Esophagus muscularis mucosa (tissue), 4 donors: Measurements from ENCODE around the gene KIRREL3. TPM values are rescaled to one million over a fixed set of nuclear protein-coding genes. Genes with fewer than 3 reads are reported as not detected.

Experiments used
- DNase-seq: peaks from one replicate; pipeline ENCODE4 v3.0.0-alpha.2; 2017; ENCODE audit errors: extremely low spot score
- H3K27ac ChIP-seq, 4 donors: fragments of 200-600 bp; sonication (generic); replicated peaks in 1 of 4; 1 replicate in 3 of 4; 2 replicates in 1 of 4; pipeline ENCODE4 v1.5.1; 2016 to 2019; ENCODE audit warnings: mild to moderate bottlenecking in 1 of 4
- H3K27me3 ChIP-seq, 4 donors: fragments of 200-600 bp; sonication (generic); one replicate each; pipeline versions ENCODE4 v1.5.1 to v1.6.0; 2016 to 2019
- H3K36me3 ChIP-seq, 4 donors: fragments of 200-600 bp; sonication (generic); one replicate each; pipeline ENCODE4 v1.5.1; 2016 to 2019
- H3K4me1 ChIP-seq, 4 donors: fragments of 200-600 bp; sonication (generic); one replicate each; pipeline ENCODE4 v1.5.1; 2016 to 2019
- H3K4me3 ChIP-seq, 4 donors: fragments of 200-600 bp; sonication (generic); 1 replicate in 2 of 4; 2 replicates in 2 of 4; pipeline ENCODE4 v1.5.1; 2016 to 2019; ENCODE audit warnings: mild to moderate bottlenecking in 4 of 4, moderate library complexity in 1 of 4
- H3K9me3 ChIP-seq, 4 donors: fragments of 200-600 bp; sonication (generic); 1 replicate in 3 of 4; 2 replicates in 1 of 4; pipeline ENCODE4 v1.5.1; 2016 to 2019
- CTCF ChIP-seq, 3 experiments: fragments of 200-600 bp in 2 of 3; fragments of 450-650 bp in 1 of 3; sonication (generic) in 2 of 3; IDR thresholded peaks; one replicate each; pipeline ENCODE4 v1.5.1; 2017 to 2019; ENCODE audit warnings: antibody characterized with exemption in 3 of 3, mild to moderate bottlenecking in 2 of 3, moderate library complexity in 1 of 3
- EP300 ChIP-seq: sonication (generic); formaldehyde crosslinking; IDR thresholded peaks from one replicate; pipeline ENCODE4 v1.6.1; 2017; ENCODE audit warnings: antibody characterized with exemption
- POLR2A ChIP-seq: fragments of 450-650 bp; IDR thresholded peaks from one replicate; pipeline ENCODE4 v1.6.1; 2017; ENCODE audit warnings: antibody characterized with exemption, moderate library complexity, mild to moderate bottlenecking, low read depth
- POLR2AphosphoS5 ChIP-seq, 2 donors: sonication (generic); formaldehyde crosslinking; IDR thresholded peaks; one replicate each; pipeline ENCODE4 v1.6.1; 2017; ENCODE audit warnings: antibody characterized with exemption in 2 of 2
- WGBS: methylation state at CpG from one replicate; pipeline ENCODE4 v1.1.5; 2018; 5-methylcytosine and 5-hydroxymethylcytosine counted together
- intact Hi-C: fragments of 100-400 bp; cut with DNase I; formaldehyde crosslinking; loops from one replicate; pipeline ENCODE4 v1.15.1; 2023
- total RNA-seq, 4 donors: library from RNA; depleted of rRNA; stranded (reverse); fragments of >200 nt; gene quantifications; one replicate each; pipeline versions ENCODE4 v1.1.0 to v1.2.1, GENCODE V29; 2016

The KIRREL3 gene
- total RNA-seq, 4 donors from 2014 or later = 1.7 to 6.5 (median 3.1) TPM

DNA sequence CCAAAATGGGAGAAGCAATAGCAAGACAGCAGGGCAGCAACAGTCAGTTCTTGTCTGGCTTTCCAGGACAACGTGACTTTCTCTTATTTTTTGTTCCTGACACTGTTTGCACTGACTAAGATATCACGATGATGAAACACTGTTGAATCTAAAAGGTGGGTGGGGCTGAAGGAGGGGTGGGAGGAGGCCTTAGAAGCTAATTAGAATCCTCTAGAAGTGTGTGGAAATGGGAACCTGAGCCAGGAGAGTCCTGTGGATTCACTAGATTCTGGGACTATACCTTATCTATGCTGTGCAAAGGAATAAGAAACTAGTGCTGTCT is 344.8 kb downstream of the KIRREL3 start:
- H3K27ac ChIP-seq = no peak overlapping the region
- intact Hi-C loops = no loop called here
- no peaks in the 10 kb centered on the region for H3K9me3 ChIP-seq
- no peak overlapping the region for H3K4me3 ChIP-seq
- 20% methylated on average over 2 of the region's 2 CpGs for WGBS
- H3K4me1 ChIP-seq = peaks cover 0 to 8% (median 0%) of the 10 kb centered on the region in 4 donors
- H3K27me3 ChIP-seq = peaks cover 0 to 21% (median 0%) of the 10 kb centered on the region in 4 donors
- DNase-seq = no peak
- TF ChIP-seq POLR2AphosphoS5 (IDR thresholded peaks at IDR 0.05) (no peak), CTCF (IDR thresholded peaks at IDR 0.05) (no peak), POLR2A (no peak), EP300 (no peak)
- no peaks in the 10 kb centered on the region for H3K36me3 ChIP-seq

- no peak overlapping the region for H3K4me3 ChIP-seq
- H3K27me3 ChIP-seq = peaks cover 0 to 21% (median 0%) of the 10 kb centered on the region in 4 donors
- H3K9me3 ChIP-seq = no peaks in the 10 kb centered on the region
- H3K4me1 ChIP-seq = peaks cover 0 to 8% (median 0%) of the 10 kb centered on the region in 4 donors
- TF ChIP-seq POLR2AphosphoS5 (IDR thresholded peaks at IDR 0.05) = no peak
- no peak for TF ChIP-seq POLR2A
- TF ChIP-seq EP300 = no peak
- no peak for TF ChIP-seq CTCF (IDR thresholded peaks at IDR 0.05)
- DNase-seq = no peak
- H3K36me3 ChIP-seq = no peaks in the 10 kb centered on the region
- intact Hi-C loops = no loop called here
- WGBS = 32% methylated on average over 12 of the region's 12 CpGs
- H3K27ac ChIP-seq = no peak overlapping the region
These were observed 345.4 kb downstream of the KIRREL3 start for GRCh38 chr11:126654886-126655806.

DNA sequence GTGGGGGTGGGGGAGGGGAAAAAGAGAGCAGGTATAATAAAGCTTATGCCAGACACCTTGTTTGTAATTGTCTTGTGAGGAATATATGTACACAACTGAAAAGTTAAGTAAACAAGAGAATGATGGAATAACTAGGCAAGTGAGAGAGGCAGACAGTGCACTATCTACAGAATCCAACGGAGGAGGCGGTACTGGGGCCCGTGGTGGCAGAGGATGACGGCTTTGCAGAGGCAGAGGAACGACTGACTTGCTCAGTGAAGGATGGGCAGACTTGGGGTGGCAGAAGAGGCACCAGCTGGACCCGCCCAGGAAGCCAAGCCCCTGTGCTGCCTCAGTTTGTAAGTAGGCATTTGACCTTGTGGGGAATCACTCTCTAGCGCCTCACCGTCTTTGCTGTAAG is 347.5 kb downstream of the KIRREL3 start:
- no peak for DNase-seq
- no peaks in the 10 kb centered on the region for H3K36me3 ChIP-seq
- no peak overlapping the region for H3K4me3 ChIP-seq
- TF ChIP-seq CTCF (IDR thresholded peaks at IDR 0.05) (no peak), POLR2A (no peak), POLR2AphosphoS5 (IDR thresholded peaks at IDR 0.05) (no peak), EP300 (no peak)
- intact Hi-C loops = no loop called here
- 85% methylated on average over 8 of the region's 8 CpGs for WGBS
- H3K27me3 ChIP-seq = peaks cover 0 to 19% (median 0%) of the 10 kb centered on the region in 4 donors
- H3K27ac ChIP-seq = no peak overlapping the region
- H3K9me3 ChIP-seq = no peaks in the 10 kb centered on the region
- H3K4me1 ChIP-seq = peaks cover 0 to 8% (median 0%) of the 10 kb centered on the region in 4 donors

- Histone ChIP-seq H3K4me3 (no peak overlapping the region), H3K4me1 (no peaks in the 10 kb centered on the region), H3K27me3 (peaks cover 0 to 6% (median 0%) of the 10 kb centered on the region in 4 donors), H3K27ac (no peak overlapping the region), H3K36me3 (no peaks in the 10 kb centered on the region), H3K9me3 (no peaks in the 10 kb centered on the region)
- intact Hi-C loops = no loop called here
- WGBS = 42% methylated on average over 5 of the region's 5 CpGs
- TF ChIP-seq CTCF (IDR thresholded peaks at IDR 0.05) (no peak), POLR2A (no peak), EP300 (no peak), POLR2AphosphoS5 (IDR thresholded peaks at IDR 0.05) (no peak)
- no peak for DNase-seq
These were observed 352.8 kb downstream of the KIRREL3 start for GRCh38 chr11:126647735-126648134.
